H1 (cell line): Measurements from ENCODE around the gene DYNC1I1. TPM values are rescaled to one million over a fixed set of nuclear protein-coding genes. Genes with fewer than 3 reads are reported as not detected.

Source experiments
- CTCF ChIA-PET: fragments of 300-600 bp; sonication (Branson Sonifier 250); formaldehyde crosslinking; loops from one replicate; lab custom pipeline; 2021; ENCODE audit not compliant: partially characterized antibody; lab: Charles Lee
- POLR2A ChIA-PET: fragments of 300-600 bp; sonication (Branson Sonifier 250); formaldehyde crosslinking; loops from one replicate; lab custom pipeline; 2021; ENCODE audit warnings: inconsistent platforms; ENCODE audit not compliant: partially characterized antibody; lab: Charles Lee
- DNase-seq, 2 experiments: peaks; one replicate each; pipeline versions ENCODE4 v3.0.0 to v3.0.0-alpha.2; 2010 to 2022; ENCODE audit warnings: low spot score in 2 of 2, low read depth in 1 of 2, mixed read lengths in 1 of 2
- FAIRE-seq: peaks from 2 replicates; lab custom pipeline; 2011; peaks lifted over from hg19 to GRCh38; lab: Jason Lieb, UNC
- H2AFZ ChIP-seq: 2 replicates; pipeline ENCODE4 v1.8.1; 2012; ENCODE audit warnings: low read length, inconsistent platforms
- H2AK5ac ChIP-seq: 2 replicates; pipeline ENCODE4 v1.6.1; 2013; ENCODE audit warnings: low read depth, low read length
- H2BK120ac ChIP-seq: replicated peaks from 2 replicates; pipeline ENCODE3; 2013; ENCODE audit warnings: low read depth, low read length, inconsistent platforms
- H2BK12ac ChIP-seq: 2 replicates; pipeline ENCODE4 v1.6.1; 2013; ENCODE audit warnings: low read depth, low read length
- H2BK15ac ChIP-seq: 2 replicates; pipeline ENCODE4 v1.6.1; 2013; ENCODE audit warnings: low read length
- H2BK20ac ChIP-seq: 2 replicates; pipeline ENCODE4 v1.6.1; 2013; ENCODE audit warnings: low read length
- H2BK5ac ChIP-seq: 2 replicates; pipeline ENCODE4 v1.6.1; 2013; ENCODE audit warnings: low read depth, low read length
- H3K14ac ChIP-seq: 2 replicates; pipeline ENCODE4 v1.6.1; 2013; ENCODE audit warnings: inconsistent platforms; ENCODE audit not compliant: insufficient read length
- H3K18ac ChIP-seq: 2 replicates; pipeline ENCODE4 v1.6.1; 2013; ENCODE audit warnings: low read length; ENCODE audit errors: extremely low read depth
- H3K23ac ChIP-seq: 2 replicates; pipeline ENCODE4 v1.6.1; 2013; ENCODE audit warnings: inconsistent platforms; ENCODE audit not compliant: insufficient read length
- H3K23me2 ChIP-seq: 2 replicates; pipeline ENCODE4 v1.6.1; 2013; ENCODE audit warnings: low read depth, low read length
- H3K27ac ChIP-seq: 2 replicates; pipeline ENCODE4 v1.6.1; 2011; ENCODE audit warnings: low read depth, low read length, inconsistent platforms
- H3K27me3 ChIP-seq, 4 experiments: replicated peaks in 1 of 4; 1 replicate in 1 of 4; 2 replicates in 3 of 4; pipeline versions ENCODE4 v1.6.1 to v1.8.1; 2011 to 2013; ENCODE audit warnings: low read length in 3 of 4, mild to moderate bottlenecking in 3 of 4, inconsistent platforms in 2 of 4, mixed read lengths in 2 of 4, moderate library complexity in 1 of 4; ENCODE audit not compliant: control insufficient read depth in 3 of 4, insufficient read depth in 3 of 4; ENCODE audit errors: extremely low read depth in 1 of 4
- H3K36me3 ChIP-seq, 4 experiments: 2 replicates each; pipeline versions ENCODE4 v1.6.1 to v1.8.1; 2011 to 2013; ENCODE audit warnings: mild to moderate bottlenecking in 4 of 4, low read length in 3 of 4, moderate library complexity in 2 of 4, control low read depth in 1 of 4, inconsistent platforms in 1 of 4; ENCODE audit not compliant: insufficient read depth in 4 of 4, control insufficient read depth in 2 of 4
- H3K4ac ChIP-seq: replicated peaks from 2 replicates; pipeline ENCODE3; 2013; ENCODE audit warnings: low read length, low read depth, mixed read lengths, inconsistent platforms; ENCODE audit not compliant: insufficient read length
- H3K4me1 ChIP-seq, 4 experiments: replicated peaks in 1 of 4; 1 replicate in 1 of 4; 2 replicates in 3 of 4; pipeline versions ENCODE4 v1.6.1 to v1.8.1; 2011 to 2013; ENCODE audit warnings: low read length in 3 of 4, inconsistent platforms in 2 of 4, mixed read lengths in 1 of 4; ENCODE audit not compliant: insufficient read depth in 4 of 4, control insufficient read depth in 3 of 4
- H3K4me2 ChIP-seq, 2 experiments: 2 replicates each; pipeline versions ENCODE4 v1.6.1 to v1.8.1; 2011 to 2013; ENCODE audit warnings: low read depth in 2 of 2, low read length in 2 of 2, control low read depth in 1 of 2, inconsistent platforms in 1 of 2, mild to moderate bottlenecking in 1 of 2; ENCODE audit not compliant: insufficient read depth in 1 of 2
- H3K4me3 ChIP-seq, 4 experiments: fragments of 200-600, 300-600 bp in 1 of 4; sonication (generic), shearing (Covaris generic), sonication (Bioruptor Twin) in 1 of 4; 2 replicates each; pipeline versions ENCODE4 v1.5.1 to v1.8.1; 2011 to 2016; ENCODE audit warnings: low read length in 4 of 4, low read depth in 3 of 4, control low read depth in 2 of 4, inconsistent platforms in 2 of 4, mild to moderate bottlenecking in 2 of 4, mixed read lengths in 1 of 4, moderate library complexity in 1 of 4; ENCODE audit not compliant: insufficient read depth in 2 of 4; ENCODE audit errors: extremely low read depth in 1 of 4
- H3K56ac ChIP-seq: replicated peaks from 2 replicates; pipeline ENCODE3; 2013; ENCODE audit warnings: low read depth, mild to moderate bottlenecking, mixed read lengths, low read length, inconsistent platforms; ENCODE audit not compliant: insufficient read length
- H3K79me1 ChIP-seq: 2 replicates; pipeline ENCODE4 v1.6.1; 2013; ENCODE audit warnings: low read depth, low read length, control low read depth
- H3K79me2 ChIP-seq, 2 experiments: 2 replicates each; pipeline versions ENCODE4 v1.6.1 to v1.8.1; 2012 to 2013; ENCODE audit warnings: low read length in 2 of 2, mild to moderate bottlenecking in 2 of 2, inconsistent platforms in 1 of 2; ENCODE audit not compliant: insufficient read depth in 2 of 2, control insufficient read depth in 1 of 2
- H3K9ac ChIP-seq, 4 experiments: replicated peaks in 1 of 4; 1 replicate in 1 of 4; 2 replicates in 3 of 4; pipeline versions ENCODE4 v1.6.1 to v1.8.1; 2011 to 2013; ENCODE audit warnings: low read depth in 3 of 4, low read length in 3 of 4, control low read depth in 2 of 4, mild to moderate bottlenecking in 2 of 4, moderate library complexity in 2 of 4, inconsistent platforms in 1 of 4; ENCODE audit errors: extremely low read depth in 1 of 4
- H3K9me3 ChIP-seq, 2 experiments: 2 replicates each; pipeline versions ENCODE4 v1.6.1 to v1.8.1; 2012 to 2013; ENCODE audit warnings: mild to moderate bottlenecking in 2 of 2, moderate library complexity in 2 of 2, control low read depth in 1 of 2, inconsistent platforms in 1 of 2, low read depth in 1 of 2, low read length in 1 of 2, mixed read lengths in 1 of 2; ENCODE audit not compliant: insufficient read depth in 2 of 2
- H4K20me1 ChIP-seq, 2 experiments: replicated peaks in 1 of 2; 2 replicates each; pipeline versions ENCODE3 to v1.8.1; 2011 to 2013; ENCODE audit warnings: inconsistent platforms in 2 of 2, low read length in 2 of 2, mild to moderate bottlenecking in 1 of 2; ENCODE audit not compliant: insufficient read depth in 2 of 2, control insufficient read depth in 1 of 2
- H4K5ac ChIP-seq: 2 replicates; pipeline ENCODE4 v1.6.1; 2013; ENCODE audit warnings: low read length, low read depth, mixed read lengths, inconsistent platforms; ENCODE audit not compliant: insufficient read length
- H4K8ac ChIP-seq: 2 replicates; pipeline ENCODE4 v1.8.0; 2013; ENCODE audit warnings: mild to moderate bottlenecking, moderate library complexity, low read length, inconsistent platforms; ENCODE audit not compliant: insufficient read depth; ENCODE audit errors: extremely low read depth
- H4K91ac ChIP-seq: replicated peaks from 2 replicates; pipeline ENCODE3; 2013; ENCODE audit warnings: low read length, mixed read lengths, inconsistent platforms; ENCODE audit not compliant: insufficient read length
- CHD1 ChIP-seq: IDR thresholded peaks from 2 replicates; pipeline ENCODE4 v1.6.1; 2012; ENCODE audit warnings: low read depth, low read length, improper control_type of control experiment
- PHF8 ChIP-seq: fragments of 200-600 bp; sonication (generic); conservative IDR thresholded peaks from 2 replicates; pipeline ENCODE4 v1.7.1; 2012; ENCODE audit warnings: low read depth, mild to moderate bottlenecking, inconsistent platforms, low read length, moderate library complexity
- SRF ChIP-seq: IDR thresholded peaks from 2 replicates; pipeline ENCODE4 v1.6.1; 2011; ENCODE audit warnings: mild to moderate bottlenecking, low read depth, low read length, moderate library complexity
- WGBS, 2 experiments: shearing (Covaris generic) in 1 of 2; methylation state at CpG; one replicate each; pipeline versions ENCODE4 v1.1.6 to v1.1.7; 2013 to 2015; ENCODE audit warnings: low lambda C conversion rate in 2 of 2, mixed read lengths in 2 of 2, inconsistent platforms in 1 of 2, low coverage in 1 of 2, missing lambda C conversion rate in 1 of 2; ENCODE audit not compliant: insufficient replicate concordance in 2 of 2, insufficient coverage in 1 of 2, insufficient read length in 1 of 2; ENCODE audit errors: extremely low coverage in 1 of 2, missing lambda C conversion rate in 1 of 2; 5-methylcytosine and 5-hydroxymethylcytosine counted together
- polyA plus RNA-seq, 7 experiments: library from polyadenylated mRNA; depleted of rRNA in 3 of 7; stranded (reverse) in 5 of 7; unstranded in 2 of 7; fragments of >200 nt in 5 of 7; fragments of 200-250 nt in 2 of 7; gene quantifications; 1 replicate in 5 of 7; 2 replicates in 1 of 7; 4 replicates in 1 of 7; pipeline versions ENCODE4 v1.2.1 to v1.2.3, GENCODE V29; 2011 to 2013; ENCODE audit warnings: missing spikeins in 2 of 7, mixed read lengths in 2 of 7
- total RNA-seq: library from RNA; stranded (reverse); fragmentation: NEBNext Ultra II Directional; extraction: Animal tissue kit (Norgen Biotek cat#: 25700); gene quantifications from 2 replicates; pipeline ENCODE4 v1.2.1, GENCODE V29; 2021
- TF ChIP-seq, protein P1 (sequence below): IDR thresholded peaks from 2 replicates; pipeline ENCODE4 v1.6.1; 2011; ENCODE audit warnings: low read depth, mild to moderate bottlenecking, low read length; ENCODE audit not compliant: insufficient read depth

DYNC1I1 gene
- total and polyA plus RNA-seq, 2 of the 8 experiments (the other 6 are each of a cell fraction or from before 2014, with no cell fraction given): 0.45 to 0.58 TPM

GRCh38 chr7:96023387-96023786 lies 251.0 kb downstream of the DYNC1I1 start:
- ChIA-PET POLR2A (no interaction called here), CTCF (interaction anchor here (0.6 to 1.5 kb wide), 6 partner anchors 22 to 332 kb away, joined by 3 to 4 read pairs (median 3); no protein-coding TSS in a partner anchor)
- Histone ChIP-seq H3K14ac (no peak overlapping the region), H2AFZ (no peak overlapping the region), H3K27me3 (no peaks in the 10 kb centered on the region), H4K8ac (no peak overlapping the region), H3K27ac (no peak overlapping the region), H3K79me1 (no peaks in the 10 kb centered on the region), H3K36me3 (no peaks in the 10 kb centered on the region), H2BK5ac (no peak overlapping the region), H3K23ac (no peak overlapping the region), H2BK120ac (no peak overlapping the region), H3K79me2 (no peaks in the 10 kb centered on the region), H3K4me3 (no peak overlapping the region), H4K5ac (no peak overlapping the region), H3K4me2 (no peak overlapping the region), H4K91ac (no peak overlapping the region), H2BK20ac (no peak overlapping the region), H3K9ac (no peak overlapping the region), H2BK12ac (no peak overlapping the region)
- FAIRE-seq: no peak
- WGBS, 2 experiments: 94% methylated on average over 3 of the region's 3 CpGs; no CpG with 5 or more reads in 1 of the 2 experiments
- TF ChIP-seq, protein P1, sequence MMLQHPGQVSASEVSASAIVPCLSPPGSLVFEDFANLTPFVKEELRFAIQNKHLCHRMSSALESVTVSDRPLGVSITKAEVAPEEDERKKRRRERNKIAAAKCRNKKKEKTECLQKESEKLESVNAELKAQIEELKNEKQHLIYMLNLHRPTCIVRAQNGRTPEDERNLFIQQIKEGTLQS: no peak
- no peak for TF ChIP-seq CHD1
- no peak for TF ChIP-seq PHF8
- no peak for TF ChIP-seq SRF
- TF ChIP-seq, all 59 proteins: peak for 0
- Histone ChIP-seq H2BK15ac (no peak overlapping the region), H3K18ac (no peak overlapping the region), H3K4ac (no peak overlapping the region), H2AK5ac (no peak overlapping the region), H3K4me1 (no peaks in the 10 kb centered on the region), H4K20me1 (no peaks in the 10 kb centered on the region), H3K9me3 (no peaks in the 10 kb centered on the region), H3K23me2 (no peaks in the 10 kb centered on the region; the same call in 1 of the 2 replicates), H3K56ac (no peak overlapping the region)
- DNase-seq: no peak
